Bronchial epithelial cell (primary cell): ENCODE data around the gene WDR87. TPM values are rescaled to one million over a fixed set of nuclear protein-coding genes. Genes with fewer than 3 reads are reported as not detected.

Experiments
- DNase-seq: peaks from one replicate; pipeline ENCODE4 v3.0.0-alpha.2; 2010; ENCODE audit warnings: low read depth
- FAIRE-seq: peaks from 2 replicates; lab custom pipeline; 2011; peaks lifted over from hg19 to GRCh38; lab: Jason Lieb, UNC
- H3K27me3 ChIP-seq: 2 replicates; pipeline ENCODE4 v1.5.1; 2011; ENCODE audit warnings: low read length; ENCODE audit not compliant: control insufficient read depth, insufficient read depth
- H3K36me3 ChIP-seq: 2 replicates; pipeline ENCODE4 v1.5.1; 2011; ENCODE audit warnings: low read length; ENCODE audit not compliant: control insufficient read depth, insufficient read depth
- H3K4me3 ChIP-seq: 2 replicates; pipeline ENCODE4 v1.5.1; 2011; ENCODE audit warnings: mild to moderate bottlenecking, low read depth, low read length, control low read depth
- total RNA-seq: library from RNA; depleted of rRNA; stranded (reverse); fragments of >200 nt; gene quantifications from 2 replicates; pipeline ENCODE4 v1.2.1, GENCODE V29; 2014
- TF ChIP-seq, protein P1 (sequence below): IDR thresholded peaks from 2 replicates; pipeline ENCODE4 v1.5.1; 2011; ENCODE audit warnings: mild to moderate bottlenecking, moderate library complexity, low read length, control low read depth, inconsistent platforms; ENCODE audit not compliant: insufficient read depth, severe bottlenecking

WDR87 gene
- not detected in 2 replicates for total RNA-seq

DNA sequence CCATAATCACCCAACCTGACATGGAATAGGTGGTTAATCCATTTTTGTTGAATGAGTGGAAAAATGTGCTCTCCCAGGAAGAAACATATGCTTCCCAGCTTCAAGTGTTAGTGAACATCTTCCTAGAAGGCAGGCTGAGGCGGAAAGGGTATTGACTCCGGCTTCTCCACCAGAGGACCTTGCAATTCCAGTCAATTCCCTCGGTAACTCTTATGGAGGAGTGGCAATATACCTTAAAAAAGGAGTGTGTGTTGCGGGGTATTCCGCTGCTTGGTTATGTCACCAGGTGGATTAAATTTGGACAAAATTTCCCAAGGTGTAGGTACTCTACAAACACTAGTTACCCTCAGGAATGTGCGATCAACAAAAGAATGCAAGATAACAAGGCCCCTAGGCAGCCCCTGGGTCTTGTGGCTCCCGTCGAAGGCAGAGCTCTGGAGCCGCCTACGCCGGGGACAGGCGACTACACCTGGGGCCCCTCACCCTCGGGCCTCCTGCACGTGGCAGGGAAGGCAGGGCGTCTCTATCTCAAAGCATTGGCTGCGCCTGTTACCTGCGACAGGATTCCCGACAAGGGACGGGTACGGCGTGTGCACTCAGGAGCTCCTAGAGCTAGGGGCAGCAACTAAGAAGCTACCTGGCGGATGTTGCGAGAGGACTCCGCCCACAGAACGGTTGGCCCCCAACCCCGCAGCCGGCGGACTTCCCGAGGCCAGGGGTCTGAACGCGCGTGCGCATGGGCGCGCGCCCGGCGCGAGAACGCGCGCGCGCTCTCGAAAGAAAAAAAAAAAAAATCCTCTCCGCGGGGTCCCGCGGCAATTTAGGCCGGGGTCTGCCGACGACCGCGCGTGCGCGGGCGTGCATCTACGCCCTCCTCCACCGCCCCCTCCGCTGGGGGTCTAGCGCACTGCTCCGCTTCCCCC, at the start of gene WDR87:
TSS of gene WDR87 (minus strand) at position 649 of the 923 bp plus-strand sequence. CDS start 8,355 bp downstream, outside the sequence.
- peak within 1 kb of the TSS; percentile 73 for H3K4me3 ChIP-seq
- DNase-seq, result peak; percentile 35
- H3K36me3 ChIP-seq, result no peaks in the 10 kb centered on the region
- TF ChIP-seq, protein P1, sequence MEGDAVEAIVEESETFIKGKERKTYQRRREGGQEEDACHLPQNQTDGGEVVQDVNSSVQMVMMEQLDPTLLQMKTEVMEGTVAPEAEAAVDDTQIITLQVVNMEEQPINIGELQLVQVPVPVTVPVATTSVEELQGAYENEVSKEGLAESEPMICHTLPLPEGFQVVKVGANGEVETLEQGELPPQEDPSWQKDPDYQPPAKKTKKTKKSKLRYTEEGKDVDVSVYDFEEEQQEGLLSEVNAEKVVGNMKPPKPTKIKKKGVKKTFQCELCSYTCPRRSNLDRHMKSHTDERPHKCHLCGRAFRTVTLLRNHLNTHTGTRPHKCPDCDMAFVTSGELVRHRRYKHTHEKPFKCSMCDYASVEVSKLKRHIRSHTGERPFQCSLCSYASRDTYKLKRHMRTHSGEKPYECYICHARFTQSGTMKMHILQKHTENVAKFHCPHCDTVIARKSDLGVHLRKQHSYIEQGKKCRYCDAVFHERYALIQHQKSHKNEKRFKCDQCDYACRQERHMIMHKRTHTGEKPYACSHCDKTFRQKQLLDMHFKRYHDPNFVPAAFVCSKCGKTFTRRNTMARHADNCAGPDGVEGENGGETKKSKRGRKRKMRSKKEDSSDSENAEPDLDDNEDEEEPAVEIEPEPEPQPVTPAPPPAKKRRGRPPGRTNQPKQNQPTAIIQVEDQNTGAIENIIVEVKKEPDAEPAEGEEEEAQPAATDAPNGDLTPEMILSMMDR, result peak; percentile 13
- H3K27me3 ChIP-seq, result no peaks in the 10 kb centered on the region
- no peak for FAIRE-seq

DNA sequence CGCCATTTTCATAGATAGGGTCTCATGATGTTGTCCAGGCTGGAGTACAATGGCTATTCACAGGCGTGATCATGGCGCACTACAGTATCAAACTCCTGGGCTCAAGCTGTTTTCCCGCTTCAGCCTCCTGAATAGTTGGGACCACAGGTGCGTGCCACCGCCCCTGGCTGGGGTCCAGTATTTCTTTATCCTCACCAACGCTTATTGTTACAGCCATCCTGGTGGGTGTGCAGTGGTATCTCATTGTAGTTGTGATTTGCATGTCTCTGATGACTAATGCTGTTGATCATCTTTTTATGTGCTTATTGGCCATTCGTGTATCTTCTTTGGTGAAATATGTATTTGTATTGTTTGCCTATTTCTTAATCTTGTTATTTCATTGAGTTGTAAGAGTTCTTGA, 49.6 kb upstream of the WDR87 start:
- TF ChIP-seq, protein P1, result no peak
- Histone ChIP-seq H3K27me3 (no peaks in the 10 kb centered on the region), H3K4me3 (no peak overlapping the region), H3K36me3 (no peaks in the 10 kb centered on the region)
- peak; percentile 33 for DNase-seq
- no peak for FAIRE-seq

DNA sequence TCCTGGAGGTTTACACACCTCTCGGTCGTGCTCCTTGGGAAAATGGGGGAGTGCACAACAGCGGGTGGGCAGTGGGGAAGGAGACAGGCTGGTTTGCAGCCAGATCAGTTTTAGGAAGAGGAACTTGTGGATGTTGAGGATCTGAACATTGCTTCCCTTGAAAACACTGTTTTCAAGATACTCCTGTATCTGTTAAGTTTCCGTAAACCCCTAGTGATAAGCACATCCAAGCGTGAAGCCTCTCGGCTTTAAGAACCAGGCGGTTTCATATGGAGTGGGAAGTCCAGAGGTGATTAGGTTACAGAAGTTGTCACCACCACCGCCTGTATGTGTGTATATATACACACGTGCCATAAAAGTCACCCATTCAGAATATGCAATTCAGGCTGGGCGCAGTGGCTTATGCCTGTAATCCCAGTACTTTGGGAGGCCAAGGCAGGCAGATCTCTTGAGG, 48.1 kb upstream of the WDR87 start:
- no peaks in the 10 kb centered on the region for H3K27me3 ChIP-seq
- H3K36me3 ChIP-seq, result no peaks in the 10 kb centered on the region
- no peak overlapping the region for H3K4me3 ChIP-seq
- TF ChIP-seq, protein P1, result no peak
- DNase-seq (no peak), FAIRE-seq (no peak)

DNA sequence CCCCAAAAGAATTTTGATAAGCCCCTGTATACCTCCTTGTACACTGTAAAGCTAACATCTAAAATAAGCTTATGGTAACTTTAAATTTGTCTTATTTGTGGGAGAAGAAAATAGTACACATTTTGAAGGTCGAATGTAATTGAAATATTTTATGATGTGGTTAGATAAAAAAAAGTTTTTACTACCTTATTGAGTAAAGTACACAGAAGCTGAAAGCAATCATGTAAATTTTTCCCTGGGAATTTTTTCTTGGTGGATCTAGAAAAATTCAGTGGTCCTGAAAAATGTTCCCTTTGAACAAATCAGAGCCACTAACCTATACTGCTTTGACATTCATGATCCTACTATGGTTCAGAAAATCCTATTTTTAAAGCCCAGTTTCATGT, 47.5 kb upstream of the WDR87 start:
- no peaks in the 10 kb centered on the region for H3K36me3 ChIP-seq
- FAIRE-seq (no peak), DNase-seq (no peak)
- TF ChIP-seq, protein P1, result no peak
- no peak overlapping the region for H3K4me3 ChIP-seq
- no peaks in the 10 kb centered on the region for H3K27me3 ChIP-seq

DNA sequence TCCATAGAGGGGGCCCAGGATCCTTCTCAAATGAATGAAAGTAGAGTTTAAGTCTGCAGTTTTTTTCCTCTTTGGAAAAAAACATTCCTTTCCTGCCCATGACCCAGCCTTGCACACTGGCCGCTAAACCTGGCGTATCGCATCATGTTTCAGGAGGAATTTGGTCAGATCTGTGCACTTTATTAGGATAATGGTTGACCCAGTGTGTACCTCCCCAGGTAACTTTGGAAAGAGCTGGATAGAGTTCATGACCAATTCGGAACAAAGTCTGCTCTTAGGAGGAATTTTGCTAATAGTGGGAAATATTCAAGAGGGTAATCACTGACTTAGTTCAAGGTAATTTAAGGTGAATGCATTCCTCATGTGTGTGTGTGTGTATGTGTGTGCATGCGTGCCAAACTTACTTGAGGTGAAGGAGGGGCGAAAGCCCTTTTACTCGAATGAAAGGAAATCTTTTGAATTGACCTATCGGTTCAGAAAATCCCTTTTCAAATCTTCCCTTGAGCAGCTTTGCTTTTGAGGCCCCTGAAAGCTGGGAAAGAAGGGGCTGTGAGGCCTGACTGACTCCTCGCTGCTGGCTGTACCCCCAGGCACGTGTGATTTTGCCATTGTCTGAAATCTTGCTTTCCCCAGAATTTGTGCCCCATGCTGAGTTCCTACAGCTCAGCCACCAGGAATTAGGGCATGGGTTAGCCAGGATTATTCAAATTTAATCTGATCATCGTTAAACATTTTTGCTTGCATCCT, 47.0 kb upstream of the WDR87 start:
- H3K27me3 ChIP-seq, result no peaks in the 10 kb centered on the region
- FAIRE-seq (no peak), DNase-seq (no peak)
- no peaks in the 10 kb centered on the region for H3K36me3 ChIP-seq
- TF ChIP-seq, protein P1, result no peak
- H3K4me3 ChIP-seq, result no peak overlapping the region
